H1 (cell line): ENCODE data around the gene RERE.

Experiments
- BRCA1 ChIP-seq: IDR thresholded peaks from 2 replicates; pipeline ENCODE4 v1.6.1; 2012; ENCODE audit warnings: low read depth, low read length, improper control_type of control experiment
- CHD1 ChIP-seq: IDR thresholded peaks from 2 replicates; pipeline ENCODE4 v1.6.1; 2012; ENCODE audit warnings: low read depth, low read length, improper control_type of control experiment
- CREB1 ChIP-seq: IDR thresholded peaks from 2 replicates; pipeline ENCODE4 v1.6.1; 2012; ENCODE audit warnings: inconsistent platforms
- CTCF ChIP-seq, 3 experiments: IDR thresholded peaks; 1 replicate in 2 of 3; 2 replicates in 1 of 3; pipeline versions ENCODE4 v1.5.1 to v1.6.1; 2011; ENCODE audit warnings: low read length in 3 of 3, mild to moderate bottlenecking in 3 of 3, inconsistent platforms in 2 of 3, low read depth in 1 of 3, moderate library complexity in 1 of 3; ENCODE audit not compliant: insufficient read depth in 1 of 3; ENCODE audit errors: control extremely low read depth in 1 of 3
- EZH2 ChIP-seq: fragments of 200-600 bp; sonication (generic); IDR thresholded peaks from 2 replicates; pipeline ENCODE4 v1.7.1; 2012; ENCODE audit warnings: low read depth, mild to moderate bottlenecking, moderate library complexity, low read length, inconsistent platforms; ENCODE audit not compliant: severe bottlenecking
- JUN ChIP-seq: IDR thresholded peaks from 2 replicates; pipeline ENCODE4 v1.6.1; 2011; ENCODE audit warnings: low read depth, mild to moderate bottlenecking, improper control_type of control experiment, low read length
- POLR2A ChIP-seq, 2 experiments: IDR thresholded peaks; 1 replicate in 1 of 2; 2 replicates in 1 of 2; pipeline ENCODE4 v1.6.1; 2011; ENCODE audit warnings: low read depth in 2 of 2, low read length in 2 of 2, mild to moderate bottlenecking in 2 of 2; ENCODE audit errors: control extremely low read depth in 1 of 2
- POLR2AphosphoS5 ChIP-seq: IDR thresholded peaks from 2 replicates; pipeline ENCODE4 v1.6.1; 2011; ENCODE audit warnings: low read depth, low read length
- POU5F1 ChIP-seq: IDR thresholded peaks from 2 replicates; pipeline ENCODE4 v1.6.1; 2011; ENCODE audit warnings: low read depth, mild to moderate bottlenecking, low read length, moderate library complexity
- RAD21 ChIP-seq, 2 experiments: IDR thresholded peaks in 1 of 2; conservative IDR thresholded peaks in 1 of 2; 2 replicates each; pipeline ENCODE4 v1.6.1; 2011; ENCODE audit warnings: low read depth in 2 of 2, low read length in 2 of 2, improper control_type of control experiment in 1 of 2, inconsistent platforms in 1 of 2, mild to moderate bottlenecking in 1 of 2, moderate library complexity in 1 of 2
- TF ChIP-seq, protein P1 (sequence below): IDR thresholded peaks from 2 replicates; pipeline ENCODE4 v1.6.1; 2012; ENCODE audit warnings: inconsistent platforms
- TF ChIP-seq, protein P2 (sequence below): IDR thresholded peaks from 2 replicates; pipeline ENCODE4 v1.6.1; 2012; ENCODE audit warnings: low read length, inconsistent platforms

DNA sequence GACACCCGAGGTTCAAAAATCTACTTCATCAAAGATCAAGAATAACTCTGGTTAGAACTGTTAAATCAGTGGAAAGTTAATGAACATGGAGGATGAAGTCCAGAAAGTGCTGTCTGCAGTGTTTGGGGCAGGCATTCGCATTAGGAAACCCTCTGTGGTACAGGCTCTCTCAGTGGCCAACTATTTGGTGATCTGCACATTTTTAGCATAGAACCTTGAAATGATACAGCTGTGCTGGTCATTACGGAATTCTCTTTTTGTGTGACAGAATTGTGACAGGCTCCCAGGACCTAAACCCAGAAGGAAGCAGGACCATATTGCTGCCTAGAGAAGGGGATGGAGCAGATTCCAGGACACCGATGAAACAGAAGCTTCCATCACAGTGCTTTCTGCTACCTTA, 410.5 kb downstream of the RERE start:
- TF ChIP-seq, protein P1, sequence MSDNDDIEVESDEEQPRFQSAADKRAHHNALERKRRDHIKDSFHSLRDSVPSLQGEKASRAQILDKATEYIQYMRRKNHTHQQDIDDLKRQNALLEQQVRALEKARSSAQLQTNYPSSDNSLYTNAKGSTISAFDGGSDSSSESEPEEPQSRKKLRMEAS = no peak
- TF ChIP-seq CTCF (IDR thresholded peaks at IDR 0.05; ENCODE audit: control extremely low read depth in 1 of 3, insufficient read depth in 1 of 3, low read depth in 1 of 3, low read length in 3 of 3) (no peak), POLR2A (IDR thresholded peaks at IDR 0.05; ENCODE audit: control extremely low read depth in 1 of 2, low read depth in 2 of 2, low read length in 2 of 2) (no peak), EZH2 (no peak), POU5F1 (no peak), CHD1 (no peak), JUN (no peak), CREB1 (no peak), BRCA1 (no peak), POLR2AphosphoS5 (no peak), RAD21 (IDR thresholded peaks at IDR 0.05 in 1 of 2, conservative IDR thresholded peaks at IDR 0.05 in 1 of 2; ENCODE audit: low read depth in 2 of 2, low read length in 2 of 2) (no peak)
- TF ChIP-seq, protein P2, sequence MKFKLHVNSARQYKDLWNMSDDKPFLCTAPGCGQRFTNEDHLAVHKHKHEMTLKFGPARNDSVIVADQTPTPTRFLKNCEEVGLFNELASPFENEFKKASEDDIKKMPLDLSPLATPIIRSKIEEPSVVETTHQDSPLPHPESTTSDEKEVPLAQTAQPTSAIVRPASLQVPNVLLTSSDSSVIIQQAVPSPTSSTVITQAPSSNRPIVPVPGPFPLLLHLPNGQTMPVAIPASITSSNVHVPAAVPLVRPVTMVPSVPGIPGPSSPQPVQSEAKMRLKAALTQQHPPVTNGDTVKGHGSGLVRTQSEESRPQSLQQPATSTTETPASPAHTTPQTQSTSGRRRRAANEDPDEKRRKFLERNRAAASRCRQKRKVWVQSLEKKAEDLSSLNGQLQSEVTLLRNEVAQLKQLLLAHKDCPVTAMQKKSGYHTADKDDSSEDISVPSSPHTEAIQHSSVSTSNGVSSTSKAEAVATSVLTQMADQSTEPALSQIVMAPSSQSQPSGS = no peak
